NCI-H446 (cell line): ENCODE results near the gene B4GALT1.

Experiments used
- DNase-seq, 2 experiments: peaks; one replicate each; lab custom pipeline; 2025; lab: John Stamatoyannopoulos, UW

The B4GALT1 gene, protein sequence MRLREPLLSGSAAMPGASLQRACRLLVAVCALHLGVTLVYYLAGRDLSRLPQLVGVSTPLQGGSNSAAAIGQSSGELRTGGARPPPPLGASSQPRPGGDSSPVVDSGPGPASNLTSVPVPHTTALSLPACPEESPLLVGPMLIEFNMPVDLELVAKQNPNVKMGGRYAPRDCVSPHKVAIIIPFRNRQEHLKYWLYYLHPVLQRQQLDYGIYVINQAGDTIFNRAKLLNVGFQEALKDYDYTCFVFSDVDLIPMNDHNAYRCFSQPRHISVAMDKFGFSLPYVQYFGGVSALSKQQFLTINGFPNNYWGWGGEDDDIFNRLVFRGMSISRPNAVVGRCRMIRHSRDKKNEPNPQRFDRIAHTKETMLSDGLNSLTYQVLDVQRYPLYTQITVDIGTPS

GRCh38 chr9:33167084-33167971 is at the start of gene B4GALT1:
TSS of gene B4GALT1 (minus strand) at chr9:33167336. CDS start at chr9:33167169, 167 bp downstream.
- DNase-seq, result peak; percentile 88 to 93

DNA sequence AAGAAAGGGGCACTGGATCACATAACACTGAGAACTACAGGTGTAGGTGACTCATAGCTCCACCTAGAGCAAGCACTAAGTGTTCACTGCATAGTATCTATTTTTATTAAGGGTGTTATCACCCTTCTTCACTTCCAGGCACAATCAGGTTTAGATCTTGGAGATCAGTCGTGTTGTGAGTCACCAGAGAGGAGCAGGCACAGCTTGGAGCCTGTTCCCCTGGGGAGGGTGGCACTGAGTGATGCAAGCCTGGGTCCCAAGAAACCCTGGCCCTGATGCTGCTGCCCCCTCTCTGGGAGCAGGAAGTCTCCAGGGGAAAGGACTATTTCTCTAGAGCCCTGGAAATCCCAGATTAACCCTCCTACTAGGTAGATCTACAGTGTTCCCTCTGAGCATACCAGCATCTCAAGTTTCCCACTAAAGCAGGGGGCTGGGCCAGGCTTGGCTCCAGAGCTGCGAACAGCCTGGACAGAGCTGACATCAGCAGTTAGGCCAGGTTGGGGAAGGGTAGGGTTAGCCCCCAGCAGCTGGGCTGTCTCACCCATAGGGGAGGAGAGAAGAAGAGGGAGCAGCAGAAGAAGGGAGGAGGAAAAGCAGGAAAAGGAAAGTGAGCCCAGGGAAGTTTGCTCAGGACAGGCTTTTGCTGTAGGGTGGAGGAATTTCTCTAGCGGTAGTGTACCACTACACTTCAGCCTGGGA is 44.7 kb upstream of the B4GALT1 start:
- no peak for DNase-seq

- no peak for DNase-seq
Measured at GRCh38 chr9:33210006-33210715, 43.0 kb upstream of the B4GALT1 start.

GRCh38 chr9:33209394-33209793 is 42.3 kb upstream of the B4GALT1 start:
- no peak for DNase-seq

GRCh38 chr9:33202552-33203201 is 35.5 kb upstream of the B4GALT1 start:
- DNase-seq, result no peak

DNA sequence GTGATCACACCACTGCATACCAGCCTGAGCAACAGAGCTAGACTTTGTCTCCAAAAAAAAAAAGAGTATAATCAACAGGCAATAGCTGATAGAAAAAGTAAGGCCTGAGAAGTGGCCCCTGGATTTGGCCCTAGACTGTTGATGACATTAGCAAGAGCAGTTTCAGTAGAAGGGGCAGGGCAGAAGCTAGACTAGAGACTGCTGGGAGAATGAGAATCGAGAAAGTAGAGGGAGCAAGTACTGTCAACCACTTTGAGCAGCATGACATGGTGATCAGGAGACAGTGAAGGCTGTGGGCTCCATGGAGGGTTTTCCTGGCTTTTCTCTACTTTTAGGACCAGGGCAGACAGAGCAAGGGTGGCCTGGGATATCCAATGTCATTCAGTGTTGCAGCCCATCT is 34.9 kb upstream of the B4GALT1 start:
- no peak for DNase-seq

GRCh38 chr9:33198165-33198564 is 31.0 kb upstream of the B4GALT1 start:
- peak in 1 of 2 experiments; percentile 11 for DNase-seq

DNA sequence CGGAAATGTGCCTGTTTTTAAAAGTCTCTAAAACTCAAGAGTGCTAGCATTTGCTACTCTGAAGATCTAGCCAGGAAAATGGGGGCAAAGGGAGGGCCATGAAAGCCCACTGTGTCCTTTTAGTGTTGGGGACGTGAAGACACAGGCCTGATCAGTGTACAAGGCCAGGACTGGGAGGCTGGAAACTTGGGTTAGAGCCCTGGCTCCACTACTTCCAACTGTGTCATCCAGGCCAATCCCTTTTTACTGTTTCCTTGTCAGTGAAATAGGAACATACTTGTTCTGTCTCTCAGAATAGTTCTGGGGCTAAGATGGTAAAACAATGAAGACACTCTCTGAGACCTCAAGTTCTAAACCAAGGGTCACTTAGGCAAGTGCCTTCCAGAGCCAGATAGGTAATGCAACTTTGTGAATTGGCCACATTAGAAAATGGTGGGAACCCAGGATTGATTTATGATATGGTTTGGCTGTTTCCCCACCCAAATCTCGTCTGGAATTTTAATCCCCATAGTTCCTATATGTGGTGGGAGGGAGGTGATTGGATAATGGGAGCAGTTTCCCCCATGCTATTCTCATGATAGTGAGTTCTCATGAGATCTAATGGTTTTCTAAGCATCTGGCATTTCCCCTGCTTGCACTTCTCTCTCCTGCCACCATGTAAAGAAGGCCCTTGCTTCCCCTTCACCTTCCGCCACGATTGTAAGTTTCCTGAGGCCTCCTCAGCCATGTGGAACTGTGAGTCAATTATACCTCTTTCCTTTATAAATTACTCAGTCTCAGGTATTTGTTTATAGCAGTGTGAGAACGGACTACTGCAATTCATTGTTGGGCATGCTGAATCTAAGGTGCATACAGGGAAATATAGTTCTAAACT is 30.4 kb upstream of the B4GALT1 start:
- DNase-seq, result no peak

DNA sequence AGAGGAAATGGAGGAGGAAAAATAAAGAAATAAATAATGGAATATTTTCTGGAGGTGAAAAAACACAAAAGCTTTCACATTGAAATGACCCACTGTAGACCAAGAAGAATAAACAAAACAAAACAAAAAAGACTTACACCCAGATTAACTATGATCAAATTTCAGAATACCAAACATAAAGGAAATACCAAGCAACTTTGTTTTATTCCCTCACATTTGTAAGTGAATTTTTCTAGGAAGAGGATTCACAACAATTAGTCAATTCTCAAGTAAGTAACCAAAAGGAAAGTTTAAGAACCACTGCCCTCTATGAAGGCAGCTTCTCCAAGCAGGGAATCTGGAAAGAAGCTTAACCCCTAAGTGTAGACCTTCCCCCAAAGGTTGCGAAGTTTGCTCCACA is 29.6 kb upstream of the B4GALT1 start:
- no peak for DNase-seq

GRCh38 chr9:33193818-33194217 is 26.7 kb upstream of the B4GALT1 start:
- no peak for DNase-seq

DNA sequence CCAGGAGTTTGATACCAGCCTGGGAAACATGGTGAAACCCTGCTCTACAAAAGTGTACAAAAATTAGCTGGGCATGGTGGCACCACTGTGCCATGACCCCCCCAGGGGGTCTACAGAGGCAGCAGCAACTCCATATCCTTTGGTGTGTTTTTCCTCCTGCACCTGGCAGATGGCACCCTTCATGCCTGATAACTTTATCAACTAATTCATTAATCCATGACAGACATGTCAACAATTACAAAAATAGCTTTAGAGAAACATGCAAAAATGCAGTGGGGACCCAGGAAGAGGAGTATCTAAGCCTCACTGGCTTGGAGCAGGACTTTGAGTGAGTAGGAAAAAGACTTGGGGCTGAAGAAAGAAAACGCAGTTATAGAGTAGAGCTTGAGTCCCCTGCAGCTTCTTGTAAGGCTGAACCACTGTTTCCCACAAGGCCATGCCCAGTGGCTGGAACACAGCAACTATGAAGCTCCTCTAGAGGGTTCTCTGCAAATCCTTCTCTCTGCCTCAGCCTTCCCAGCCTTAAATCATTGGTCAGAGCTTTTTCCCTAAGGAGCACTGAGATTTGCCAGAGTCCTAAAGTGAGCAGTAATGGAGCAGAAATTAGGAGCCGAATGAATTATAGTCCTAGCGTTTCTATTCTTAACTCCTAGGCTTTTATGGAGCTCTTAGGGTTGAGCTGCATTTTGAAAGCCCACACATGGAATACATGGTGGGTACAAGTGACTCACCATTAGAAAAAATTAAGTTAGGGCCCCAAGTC is 25.5 kb upstream of the B4GALT1 start:
- no peak for DNase-seq

- no peak for DNase-seq
Measured at GRCh38 chr9:33190021-33190705, 23.0 kb upstream of the B4GALT1 start.

DNA sequence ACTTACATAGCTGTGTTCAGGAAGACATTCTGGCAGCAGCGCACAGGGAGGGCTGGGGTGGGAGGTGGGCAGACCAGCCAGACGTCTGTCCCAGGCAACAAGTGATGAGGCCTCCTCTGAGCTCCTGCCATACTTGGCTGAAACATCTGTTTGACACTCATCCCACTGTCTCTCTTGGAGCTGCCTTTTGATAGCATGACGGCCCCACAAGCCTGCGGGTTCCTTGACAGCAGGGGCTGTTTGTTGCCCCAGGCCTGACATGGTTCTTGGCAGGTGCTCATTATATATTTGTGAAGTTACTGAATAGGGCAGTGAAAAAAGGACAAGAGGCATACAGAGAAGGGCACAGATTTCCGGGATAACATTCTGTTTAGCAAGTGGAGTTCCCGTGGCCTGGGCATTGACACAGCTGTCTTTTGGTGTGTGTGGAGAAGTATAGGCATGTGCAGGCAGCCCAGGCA is 22.2 kb upstream of the B4GALT1 start:
- DNase-seq, result peak; percentile 54 to 75

DNA sequence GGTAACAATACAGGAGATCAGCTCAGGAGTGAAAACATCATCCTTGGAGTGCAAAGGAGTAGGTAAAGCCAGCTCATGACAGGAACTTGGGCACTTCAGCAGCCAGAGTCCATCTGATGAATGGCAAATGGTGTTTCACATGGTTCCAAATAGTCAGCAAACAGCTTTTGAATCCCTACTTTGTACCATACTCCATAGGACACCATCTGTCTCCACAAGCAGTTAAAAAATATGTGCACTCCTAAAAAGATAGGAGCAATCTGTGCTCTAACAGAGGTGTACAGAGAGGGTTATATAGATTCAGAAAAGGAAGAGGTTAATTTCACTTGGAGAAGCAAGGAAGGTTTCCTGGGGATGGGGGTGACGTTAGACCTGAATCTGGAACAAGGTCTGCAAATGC is 21.6 kb upstream of the B4GALT1 start:
- peak in 1 of 2 experiments; percentile 44 for DNase-seq

DNA sequence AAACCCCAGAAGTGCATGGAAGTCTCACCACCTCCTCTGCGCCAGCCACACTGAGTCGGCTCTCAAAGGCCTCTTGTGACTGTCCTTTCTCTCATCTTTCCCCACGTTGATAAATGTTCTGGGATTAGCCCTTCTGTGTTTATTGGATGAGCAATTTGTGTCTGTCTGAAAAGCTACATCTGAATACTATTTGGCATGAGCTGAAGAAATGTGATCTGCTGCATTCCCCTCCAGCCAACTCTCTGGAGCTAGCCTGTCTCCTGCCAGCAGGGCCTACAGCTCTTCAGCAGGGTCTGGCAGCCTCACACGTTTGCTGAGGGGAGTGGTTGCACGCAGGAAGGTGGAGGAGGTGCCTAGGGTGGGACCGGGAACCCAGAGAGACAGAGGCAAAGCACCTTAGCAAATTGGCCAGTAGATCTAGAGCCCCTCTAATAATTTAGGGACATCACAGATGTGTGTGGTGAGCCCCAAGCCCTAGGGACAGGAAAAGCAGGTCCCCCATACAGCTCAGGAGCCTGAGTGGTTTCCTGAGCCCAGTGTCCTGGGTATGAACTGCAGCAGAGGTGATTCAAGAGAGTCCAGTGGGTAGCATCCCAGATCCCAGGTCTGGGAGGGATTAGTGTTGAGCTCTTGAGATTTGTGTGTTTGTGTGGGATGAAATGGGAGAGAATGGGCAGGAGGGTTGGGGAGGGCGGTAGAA is 20.5 kb upstream of the B4GALT1 start:
- peak; percentile 86 to 91 for DNase-seq

GRCh38 chr9:33186457-33187168 is 19.5 kb upstream of the B4GALT1 start:
- DNase-seq, result no peak

GRCh38 chr9:33185858-33186257 is 18.7 kb upstream of the B4GALT1 start:
- no peak for DNase-seq
